Activated T-cell treated with anti-CD3 and anti-CD28 coated beads, Interleukin-2, amount 50 U/mL, for 48 hours (primary cell): ENCODE data around the gene EHHADH.
A peak's percentile ranks its signal among the peaks of the same experiment; 100 is the strongest.
"Not testable (repeated sequence)": the region's sequence is repeated elsewhere in the genome, so short reads cannot be mapped to it uniquely, and the experiment has no call there.

Experiments
- DNase-seq, 2 experiments: peaks; one replicate each; pipeline ENCODE4 v3.0.0-alpha.2; 2020

EHHADH gene

DNA sequence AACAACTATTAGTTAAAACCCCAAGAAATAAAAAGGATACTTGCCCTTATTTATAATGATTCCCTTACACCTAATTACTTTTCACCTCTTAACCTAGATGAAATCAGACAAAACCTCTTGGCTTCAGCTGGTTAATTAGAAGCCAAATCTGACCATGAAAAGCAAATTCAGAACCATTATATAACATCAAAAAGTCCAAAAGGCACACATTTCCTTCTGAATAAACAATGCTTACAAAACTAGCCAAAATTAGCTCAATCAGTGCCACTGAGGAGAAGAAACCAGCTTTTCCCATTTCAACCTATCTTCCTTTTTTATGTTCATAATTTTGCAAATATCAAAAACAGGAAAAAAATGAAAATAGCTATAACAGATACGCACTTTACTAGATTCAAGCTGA lies 3.2 kb downstream of the EHHADH start:
- no peak for DNase-seq

DNA sequence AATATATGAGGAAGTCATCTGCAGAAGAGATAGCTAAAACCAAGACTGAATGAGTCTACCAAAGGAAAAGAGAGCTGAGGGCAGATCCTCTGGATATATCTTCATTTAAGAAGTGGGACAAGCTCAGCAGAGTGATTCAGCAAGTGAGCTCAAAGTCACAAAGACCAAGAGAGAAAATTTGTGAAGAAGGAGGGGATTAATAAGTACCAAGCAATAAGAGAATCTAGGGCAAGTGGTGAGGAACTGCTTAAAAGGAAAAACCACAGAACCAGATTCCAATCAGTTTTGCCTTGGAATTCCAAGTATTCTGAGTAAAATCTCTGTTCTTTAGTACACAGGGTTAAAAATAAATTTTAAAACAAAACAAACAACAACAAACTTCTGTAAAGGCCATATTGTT lies 3.6 kb downstream of the EHHADH start:
- no peak for DNase-seq

DNA sequence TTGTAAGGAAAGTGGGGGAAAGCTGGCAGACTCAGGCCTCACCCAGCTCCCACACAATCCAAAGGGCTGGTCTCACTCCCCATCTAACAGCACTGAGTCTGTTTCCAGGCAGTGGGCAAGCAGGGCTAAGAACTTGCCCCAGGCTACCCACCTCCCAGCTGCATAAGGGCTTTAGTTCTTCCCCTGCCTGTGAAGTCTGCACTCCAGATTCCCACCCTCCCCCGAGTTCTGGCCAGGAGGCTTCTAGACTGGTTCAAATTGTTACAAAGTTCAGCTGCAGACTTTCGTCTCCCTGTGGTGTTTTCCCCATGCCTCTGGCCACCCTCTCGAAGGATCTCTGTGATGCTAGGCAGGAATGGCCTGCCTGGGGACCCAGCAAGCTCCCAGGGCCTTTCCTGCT lies 11.2 kb downstream of the EHHADH start:
- no peak for DNase-seq

DNA sequence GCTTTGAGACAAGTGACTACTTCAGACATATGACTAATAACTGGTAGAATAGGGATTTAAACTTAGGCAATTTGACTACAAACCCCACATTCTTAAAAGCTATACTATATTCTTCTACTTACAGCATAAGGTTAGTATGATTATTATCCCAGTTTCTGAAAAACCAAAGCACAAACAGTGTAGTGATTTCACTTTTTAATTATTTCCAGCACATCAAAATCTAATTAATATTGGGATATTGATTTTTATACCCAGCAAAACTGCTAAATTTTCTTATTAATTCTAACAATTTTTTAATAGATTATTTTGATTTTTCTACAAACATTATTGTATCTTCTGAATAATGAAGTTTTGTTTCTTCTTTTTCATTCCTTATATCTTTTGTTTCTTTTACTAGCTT lies 16.9 kb downstream of the EHHADH start:
- DNase-seq, result no peak

DNA sequence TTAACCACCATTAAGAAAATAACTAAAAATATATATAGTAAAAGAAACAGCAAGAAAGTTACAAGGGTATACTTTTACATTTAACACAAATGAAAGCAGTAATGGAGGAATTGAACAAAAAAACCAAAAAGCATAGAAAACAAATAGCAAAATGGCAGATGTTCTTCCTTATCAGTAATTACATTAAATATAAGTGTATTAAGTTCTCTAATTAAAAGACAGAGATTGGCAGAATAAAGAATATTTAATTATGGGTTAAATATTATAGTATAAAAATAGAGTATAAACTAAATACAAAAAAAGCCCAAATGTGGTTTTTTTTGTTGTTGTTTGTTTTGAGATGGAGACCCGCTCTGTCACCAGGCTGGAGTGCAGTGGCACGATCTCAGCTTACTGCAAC lies 20.5 kb downstream of the EHHADH start:
- no peak for DNase-seq

DNA sequence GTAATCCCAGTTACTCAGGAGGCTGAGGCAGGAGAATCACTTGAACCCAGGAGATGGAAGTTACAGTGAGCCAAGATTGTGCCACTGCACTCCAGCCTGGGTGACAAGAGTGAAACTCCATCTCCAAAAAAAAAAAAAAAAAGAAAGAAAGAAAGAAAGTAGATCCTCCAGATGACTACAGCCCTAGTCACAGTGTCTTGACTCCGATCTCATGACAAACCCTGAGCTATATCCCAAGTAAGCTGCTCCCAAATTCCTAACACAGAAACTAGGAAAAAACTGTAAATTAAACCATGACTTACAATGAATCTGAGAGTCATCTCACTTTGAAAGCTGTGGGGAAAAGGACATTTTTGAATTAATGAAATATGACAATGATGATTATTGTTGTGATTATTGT lies 27.3 kb downstream of the EHHADH start:
- DNase-seq, result not testable (repeated sequence)

DNA sequence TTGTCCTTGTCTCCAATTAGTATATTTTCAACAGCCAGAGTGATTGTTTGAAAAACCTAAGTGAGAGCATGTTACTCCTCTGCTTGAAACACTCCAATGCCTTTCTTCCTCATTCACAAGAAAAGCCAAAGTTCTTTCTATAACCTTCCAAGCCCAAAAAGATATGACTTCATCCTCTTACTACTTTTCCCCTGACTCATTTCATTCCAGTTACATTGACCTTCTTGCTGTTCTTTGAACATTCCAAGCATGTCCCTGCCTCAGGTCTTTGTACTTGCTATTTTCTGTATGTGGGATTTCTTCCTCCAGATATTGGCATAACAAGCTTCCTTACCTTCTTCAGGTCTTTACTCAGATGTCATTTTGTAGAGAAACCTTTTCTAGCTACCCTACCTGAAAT lies 28.3 kb downstream of the EHHADH start:
- DNase-seq, result no peak

DNA sequence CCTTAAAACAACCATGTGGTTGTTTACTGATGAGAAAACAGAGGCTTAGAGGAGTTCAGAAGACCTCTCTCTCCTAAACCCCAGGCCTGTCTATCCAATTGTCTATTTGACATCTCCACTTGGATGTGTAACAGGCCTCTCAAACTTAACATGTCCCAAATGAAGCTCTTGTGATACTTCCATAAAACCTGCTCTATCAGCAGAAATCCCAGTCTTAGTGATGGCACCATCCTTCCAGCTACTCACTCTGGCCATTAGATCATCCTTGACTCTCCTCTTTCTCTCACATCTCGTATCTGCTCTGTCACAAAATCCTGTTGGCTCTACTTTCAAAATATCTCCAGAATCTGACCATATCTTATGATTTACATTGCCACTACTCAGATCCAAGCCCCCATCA lies 28.8 kb downstream of the EHHADH start:
- no peak for DNase-seq

DNA sequence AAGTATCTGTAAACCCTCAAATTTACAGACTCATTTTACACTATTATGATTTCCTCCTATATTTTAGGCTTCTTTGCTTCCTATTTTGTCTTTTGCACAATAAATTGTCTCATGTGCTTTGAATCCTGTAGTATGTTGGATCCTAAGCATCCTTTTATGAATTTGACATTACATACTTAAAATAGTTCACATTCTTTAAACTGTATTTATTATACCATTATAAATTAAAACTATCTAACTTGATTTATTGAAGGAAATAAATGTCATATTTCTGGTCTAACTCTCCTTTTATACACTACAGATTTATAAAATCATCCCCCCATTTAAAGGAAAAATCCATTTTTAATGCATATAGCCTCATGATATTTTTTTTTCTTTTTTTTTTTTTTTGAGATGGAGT lies 32.6 kb downstream of the EHHADH start:
- DNase-seq, result no peak

DNA sequence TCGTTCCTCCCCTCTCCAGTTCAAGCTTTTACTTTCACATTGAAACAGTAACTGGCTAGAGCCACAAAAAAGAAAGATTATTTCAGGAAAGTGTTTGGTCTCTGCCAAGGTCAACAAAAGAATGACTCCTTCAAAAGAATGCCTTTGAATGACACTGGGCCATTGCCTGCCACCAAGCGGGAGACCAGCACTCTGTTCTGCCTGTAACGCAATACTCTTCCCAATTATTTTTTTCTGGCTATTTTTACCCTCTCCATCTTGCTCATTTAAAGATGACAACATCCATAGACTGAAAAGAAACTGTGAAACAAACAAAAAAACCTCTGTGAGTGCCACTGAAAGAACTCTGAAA lies 37.3 kb downstream of the EHHADH start:
- DNase-seq, result no peak

DNA sequence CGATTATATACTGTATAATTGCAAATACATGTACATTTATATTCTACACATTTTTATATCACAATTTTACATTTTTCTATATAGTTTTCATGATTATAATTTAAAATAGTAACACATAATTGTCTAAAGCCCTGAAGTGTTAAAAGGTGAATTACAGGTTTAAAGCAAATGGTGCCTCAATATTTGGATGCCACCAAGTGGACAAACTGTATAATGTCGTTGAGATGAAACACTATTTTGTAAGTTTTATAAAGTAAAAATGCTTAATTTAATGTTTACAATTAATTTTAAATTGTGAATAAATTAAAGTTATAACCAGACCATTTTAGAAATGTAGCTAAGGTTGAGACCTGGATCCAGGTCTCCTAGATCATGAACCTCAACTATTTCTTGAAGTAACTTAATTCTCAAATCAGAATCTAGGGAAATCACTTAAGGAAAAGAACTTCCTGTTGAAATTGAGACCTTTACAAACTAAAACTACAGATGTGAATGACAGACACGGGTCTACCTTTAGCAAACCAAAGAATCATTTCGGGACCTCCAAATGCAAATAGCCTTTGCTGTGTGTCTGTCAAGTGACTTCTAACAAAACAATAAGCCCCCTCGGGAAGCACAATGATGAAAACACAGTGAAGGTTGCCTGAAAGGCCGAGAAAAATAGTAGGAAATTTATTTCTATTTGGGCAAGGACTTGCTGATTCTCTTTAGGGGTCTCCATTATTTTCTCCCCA lies 37.8 kb downstream of the EHHADH start:
- DNase-seq, result no peak

DNA sequence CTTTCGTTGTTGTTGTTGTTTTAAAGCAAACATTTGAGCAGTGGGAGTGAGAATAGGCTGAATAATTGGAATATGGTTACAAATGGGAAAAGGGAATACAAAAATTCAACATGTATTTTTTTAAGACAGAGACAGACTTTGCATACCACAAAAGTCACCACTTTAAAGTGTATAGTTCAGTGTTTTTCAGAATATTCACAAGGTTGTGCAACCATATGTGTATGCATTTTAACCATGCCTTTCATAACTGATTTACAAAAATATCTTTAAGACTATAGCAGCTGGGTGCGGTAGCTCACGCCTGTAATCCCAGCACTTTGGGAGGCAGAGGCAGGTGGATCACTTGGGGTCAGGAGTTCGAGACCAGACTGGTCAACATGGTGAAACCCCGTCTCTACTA lies 41.3 kb downstream of the EHHADH start:
- DNase-seq, result no peak

DNA sequence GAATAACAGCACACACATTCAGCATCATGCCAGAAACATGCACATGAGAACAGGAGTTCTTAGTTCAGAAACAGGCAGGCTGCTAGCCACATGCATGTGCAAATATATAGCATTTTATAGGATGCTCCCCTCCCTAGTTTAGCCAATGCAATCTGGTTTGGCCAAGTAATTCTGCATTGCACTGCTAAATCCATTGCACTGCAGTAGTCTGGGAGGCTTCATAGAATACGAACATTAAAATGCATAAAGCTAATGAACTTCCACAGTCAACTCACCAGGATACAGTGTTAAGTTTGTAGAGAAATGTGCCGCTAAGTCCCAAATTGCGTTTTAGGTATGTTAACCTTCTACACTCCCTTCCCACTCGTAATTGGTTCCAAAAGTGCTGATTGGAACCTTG lies 41.8 kb downstream of the EHHADH start:
- no peak for DNase-seq

DNA sequence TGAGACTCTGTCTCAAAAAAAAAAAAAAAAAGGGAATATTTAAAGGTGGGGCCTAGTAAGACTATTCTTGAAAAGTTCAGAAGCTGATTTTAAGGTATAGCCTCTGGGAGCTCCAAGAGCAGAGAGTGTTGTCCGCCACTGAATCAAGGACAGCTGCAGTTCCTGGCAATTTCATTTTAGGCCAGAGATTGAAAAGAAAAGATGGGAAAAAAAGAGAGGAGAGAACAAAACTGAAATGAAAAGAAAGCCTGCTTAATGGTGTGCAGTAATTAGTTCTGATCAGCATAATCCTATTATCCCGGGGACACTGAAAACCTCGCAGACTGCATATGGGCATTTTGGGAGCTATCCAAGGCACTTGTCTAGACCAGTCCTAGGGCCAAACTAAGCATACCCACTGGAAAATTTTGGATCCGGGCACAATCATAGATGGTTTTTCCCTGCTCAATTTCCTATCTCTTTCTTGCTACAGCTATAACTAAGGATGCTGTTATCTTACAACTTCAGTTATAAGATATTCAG lies 43.2 kb downstream of the EHHADH start:
- DNase-seq, result no peak

DNA sequence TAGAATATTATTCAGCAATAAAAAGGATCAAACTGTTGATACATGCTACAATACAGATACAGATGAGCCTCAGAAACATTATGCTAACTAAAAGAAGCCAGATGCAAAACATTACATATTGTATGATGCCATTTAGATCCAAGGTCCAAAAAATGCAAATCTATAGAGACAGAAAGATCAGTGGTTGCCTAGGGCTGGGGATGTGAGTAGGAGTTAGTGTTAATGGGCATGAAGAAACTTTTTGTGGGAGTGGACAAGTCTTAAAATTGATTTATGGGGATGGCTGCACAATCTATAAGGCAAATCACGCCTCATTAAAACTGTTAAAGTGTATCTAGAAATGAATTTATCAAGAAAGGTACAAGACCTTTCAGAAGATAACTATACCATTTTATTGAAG lies 45.0 kb downstream of the EHHADH start:
- DNase-seq, result no peak

DNA sequence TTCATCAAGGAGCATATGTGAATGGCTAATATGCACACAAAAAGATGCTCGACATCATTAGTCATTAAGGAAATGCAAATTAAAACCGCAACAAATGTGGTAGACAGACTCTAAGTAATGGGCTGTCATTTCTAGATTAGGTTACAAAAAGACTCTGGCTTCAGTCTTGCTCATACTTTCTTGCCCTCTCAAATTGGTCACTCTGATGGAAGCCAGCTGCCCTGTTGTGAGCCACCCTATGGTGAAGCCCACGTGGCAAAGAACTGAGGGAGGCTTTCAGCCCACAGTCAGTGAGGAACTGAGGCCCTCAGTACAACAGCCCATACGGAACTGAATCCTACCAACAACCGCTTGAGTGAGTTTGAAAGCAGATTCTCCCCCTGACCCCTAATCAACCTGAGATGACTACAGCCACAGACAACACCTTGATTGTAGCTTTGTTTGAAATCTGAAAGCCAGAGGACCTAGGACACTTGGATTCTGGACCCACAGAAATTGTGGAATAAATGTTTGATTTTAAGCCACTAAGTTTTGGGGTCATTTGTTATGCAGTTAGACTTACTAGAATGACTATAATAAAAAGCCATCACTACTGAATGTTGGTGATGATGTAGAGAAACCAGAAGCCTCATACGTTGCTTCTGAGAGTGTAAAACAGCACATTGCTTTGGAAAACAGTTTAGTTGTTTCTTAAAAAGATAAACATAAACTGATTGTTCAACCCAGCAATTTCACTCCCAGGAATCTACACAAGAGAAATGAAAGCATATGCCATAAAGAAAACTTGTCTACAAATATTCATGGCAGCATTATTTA lies 45.7 kb downstream of the EHHADH start:
- peak; percentile 31 to 36 for DNase-seq

DNA sequence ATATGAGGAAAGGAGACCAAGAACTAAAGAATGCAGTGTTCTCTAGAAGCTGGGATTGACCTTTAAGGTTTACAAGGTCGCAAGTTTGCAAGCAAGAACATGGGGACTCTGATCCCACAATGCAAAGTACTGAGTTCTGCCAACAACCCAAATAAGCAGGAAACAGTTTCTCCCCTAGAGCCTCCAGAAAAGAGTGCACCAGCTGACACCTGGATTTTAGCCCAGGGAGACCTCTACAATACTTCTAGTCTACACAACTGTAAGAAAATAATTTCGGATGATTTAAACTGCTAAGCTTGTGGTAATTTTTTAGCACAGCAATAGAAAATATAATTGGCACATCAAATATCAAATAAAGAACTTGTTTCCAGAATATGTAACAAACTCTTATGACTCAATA lies 46.4 kb downstream of the EHHADH start:
- DNase-seq, result no peak

DNA sequence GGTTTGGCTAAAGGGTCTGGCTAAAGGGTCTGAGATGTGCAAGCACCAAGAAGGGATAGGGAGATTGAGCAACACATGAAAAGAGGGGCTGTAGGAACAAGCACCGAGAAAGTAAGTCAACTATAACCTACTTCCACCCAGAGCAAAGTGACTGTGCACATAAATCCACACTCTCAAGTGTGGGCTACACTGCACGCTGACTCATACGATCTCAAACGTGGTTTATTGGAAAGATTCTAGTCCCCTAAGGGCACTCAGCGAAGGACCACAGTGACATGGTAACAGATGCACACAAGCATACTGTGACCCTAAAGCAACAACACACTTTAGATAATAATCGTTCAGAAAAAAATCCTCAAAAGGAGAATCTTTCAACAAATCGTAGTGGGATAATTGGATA lies 48.0 kb downstream of the EHHADH start:
- DNase-seq, result no peak

DNA sequence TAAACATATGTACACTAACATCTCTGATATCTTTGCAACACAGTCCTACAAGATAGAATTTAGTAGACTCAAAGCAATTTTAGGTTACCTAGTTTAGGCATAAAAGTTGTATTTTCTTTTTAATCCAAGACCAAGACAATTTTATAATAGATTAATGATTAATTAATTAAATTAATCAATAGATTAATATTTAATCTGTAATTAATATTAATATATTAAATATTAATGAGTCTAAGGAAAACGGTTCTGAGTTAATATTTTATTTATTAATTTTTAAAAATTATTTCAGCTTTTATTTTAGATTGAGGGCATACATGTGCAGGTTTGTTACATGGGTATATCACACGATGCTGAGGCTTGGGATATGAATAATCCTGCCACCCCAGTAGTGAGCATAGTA lies 49.0 kb downstream of the EHHADH start:
- DNase-seq, result no peak

DNA sequence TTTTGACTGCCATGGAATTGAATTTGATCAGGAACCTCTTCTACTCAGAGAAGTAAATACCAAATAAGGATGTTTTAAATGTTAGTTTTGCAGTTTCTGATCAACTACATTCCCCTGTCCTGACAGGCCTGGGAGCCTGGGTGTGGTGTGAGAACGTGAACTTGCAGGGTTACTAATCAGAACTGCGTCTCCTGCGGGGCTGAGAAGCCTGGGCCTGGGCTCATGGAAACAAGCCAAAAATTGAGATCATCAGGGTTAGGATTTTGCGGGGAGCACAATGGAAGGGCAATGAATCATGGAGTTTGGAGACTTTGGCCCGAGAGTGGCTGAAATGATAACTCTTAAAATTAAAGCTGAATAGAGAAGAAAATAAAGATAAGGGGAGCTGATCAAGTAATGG lies 53.2 kb downstream of the EHHADH start:
- no peak for DNase-seq

DNA sequence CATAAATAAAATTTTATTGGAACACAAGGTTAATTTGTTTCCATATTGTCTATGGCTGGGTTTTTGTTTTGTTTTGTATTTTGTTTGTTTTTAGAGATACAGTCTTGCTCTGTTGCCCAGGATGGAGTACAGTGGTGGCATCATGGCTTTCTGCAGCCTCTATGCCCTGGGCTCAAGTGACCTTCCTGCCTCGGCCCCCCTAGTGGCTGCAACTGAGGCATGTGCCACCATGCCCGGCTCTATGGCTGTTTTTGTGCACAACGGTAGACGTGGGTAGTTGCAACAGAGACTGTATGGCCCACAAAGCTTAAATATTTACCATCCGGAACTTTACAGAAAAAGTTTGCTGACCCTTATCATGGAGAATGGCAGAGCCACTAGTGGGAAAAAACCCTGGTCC lies 54.2 kb downstream of the EHHADH start:
- DNase-seq, result no peak

DNA sequence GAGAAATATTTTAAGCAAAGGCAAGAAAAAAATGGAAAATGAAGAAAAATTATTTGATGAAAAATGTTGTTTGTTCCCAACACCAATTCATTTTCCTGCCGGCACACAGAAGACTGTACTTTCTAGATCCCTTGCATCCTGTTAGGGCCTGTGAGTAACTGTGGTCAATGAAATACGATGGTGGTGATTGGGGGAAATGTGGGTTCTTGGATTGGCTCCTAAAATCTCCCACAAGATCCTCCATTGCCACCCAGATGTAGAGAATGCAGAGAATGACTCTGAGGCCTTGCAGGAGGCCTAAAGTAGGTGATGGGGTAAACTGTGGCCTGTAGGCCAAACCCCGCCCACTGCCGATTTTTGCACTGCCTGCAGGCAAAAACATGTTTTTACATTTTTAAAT lies 54.6 kb downstream of the EHHADH start:
- no peak for DNase-seq

DNA sequence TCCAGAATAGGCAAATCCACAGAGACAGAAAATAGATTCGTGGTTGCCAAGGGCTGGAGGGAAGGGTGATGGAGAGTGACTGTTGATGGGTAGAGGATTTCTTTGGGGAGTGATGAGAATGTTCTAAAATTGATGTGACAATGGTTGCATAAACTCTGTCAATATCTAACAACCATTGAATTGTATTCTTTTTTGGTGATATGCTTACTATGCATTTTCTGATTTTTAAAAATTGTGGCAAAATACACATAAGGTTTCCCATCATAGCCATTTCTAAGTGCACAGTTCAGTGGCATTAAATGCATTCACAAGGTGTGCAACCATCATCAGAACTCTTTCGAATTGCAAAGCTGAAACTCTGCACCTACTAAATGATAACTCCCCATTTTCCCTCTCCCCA lies 56.8 kb downstream of the EHHADH start:
- no peak for DNase-seq

DNA sequence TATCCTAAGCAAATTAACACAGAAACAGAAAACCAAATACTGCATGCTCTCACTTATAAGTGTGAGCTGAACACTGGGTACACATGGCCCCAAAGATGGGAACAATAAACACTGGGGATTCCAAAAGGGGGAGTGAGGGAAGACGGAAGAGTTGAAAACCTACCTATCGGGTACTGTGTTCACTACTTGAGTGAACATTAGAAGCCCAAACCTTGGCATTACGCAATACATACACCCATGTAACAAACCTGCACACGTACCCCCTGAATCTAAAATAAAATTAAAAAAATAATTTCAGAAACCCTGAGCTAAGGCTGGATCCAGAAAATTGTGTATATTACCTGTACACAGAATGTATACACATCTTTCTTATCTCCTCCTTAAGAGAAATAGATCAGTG lies 58.2 kb downstream of the EHHADH start:
- DNase-seq, result no peak

DNA sequence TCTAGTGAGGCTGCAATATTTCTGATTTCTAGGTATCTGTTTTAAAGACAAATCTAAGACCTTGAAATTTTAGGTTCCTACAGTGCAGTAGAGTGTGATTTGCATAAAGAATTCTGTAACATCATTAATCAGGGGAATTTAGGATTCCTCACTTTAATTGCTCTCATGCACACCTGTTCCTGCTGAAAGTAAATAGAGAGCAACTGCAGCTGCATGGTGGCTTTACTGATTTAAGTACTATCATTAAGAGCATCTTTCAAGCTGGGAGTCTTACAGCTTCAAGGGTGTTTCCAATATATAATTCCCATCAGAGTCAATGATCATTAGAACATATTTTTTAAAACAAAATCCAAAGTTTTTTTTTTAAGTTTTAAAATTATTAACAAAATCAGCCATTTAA lies 65.0 kb downstream of the EHHADH start:
- no peak for DNase-seq
